GM21825 (cell line): ENCODE data around the gene COL4A2.
A peak's percentile ranks its signal among the peaks of the same experiment; 100 is the strongest.

Source experiments
- ATAC-seq: cut with Tn5 transposase; IDR thresholded peaks from one replicate; pipeline ENCODE4 v1.9.1; 2021; ENCODE audit warnings: mild to moderate bottlenecking, moderate library complexity; ENCODE audit not compliant: unreplicated experiment

COL4A2 gene

GRCh38 chr13:110503979-110504499 lies 197.0 kb downstream of the COL4A2 start:
- ATAC-seq = no peak

DNA sequence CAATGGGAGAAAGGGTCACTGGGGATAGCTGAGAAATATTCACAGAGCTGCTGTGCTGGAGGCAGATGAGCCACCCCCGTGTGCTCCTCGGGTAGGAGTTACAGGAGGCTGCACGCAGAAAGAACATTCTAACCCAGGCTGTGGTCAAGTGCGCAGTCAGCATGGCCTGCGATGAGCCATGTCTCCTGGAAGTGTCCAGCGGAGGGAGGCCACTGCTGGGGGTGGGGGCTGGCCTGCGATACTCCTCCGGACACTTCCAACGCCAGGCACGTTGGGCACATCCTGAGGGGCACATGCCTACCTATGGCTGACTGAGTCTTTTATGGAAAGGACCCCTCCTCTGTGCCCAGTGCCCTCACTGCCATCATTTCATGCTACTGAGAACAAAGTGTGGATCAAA lies 198.5 kb downstream of the COL4A2 start:
- no peak for ATAC-seq

- no peak for ATAC-seq
Observed at GRCh38 chr13:110506396-110506795, 199.3 kb downstream of the COL4A2 start.

GRCh38 chr13:110506859-110507566 lies 199.9 kb downstream of the COL4A2 start:
- no peak for ATAC-seq

- no peak for ATAC-seq
Observed at GRCh38 chr13:110507678-110508381, 200.7 kb downstream of the COL4A2 start.

- ATAC-seq = no peak
Observed at GRCh38 chr13:110509478-110509926, 202.4 kb downstream of the COL4A2 start.

GRCh38 chr13:110509971-110510786 lies 203.1 kb downstream of the COL4A2 start:
- ATAC-seq = peak; percentile 64

- ATAC-seq = no peak
Observed at GRCh38 chr13:110511509-110512181, 204.6 kb downstream of the COL4A2 start.

DNA sequence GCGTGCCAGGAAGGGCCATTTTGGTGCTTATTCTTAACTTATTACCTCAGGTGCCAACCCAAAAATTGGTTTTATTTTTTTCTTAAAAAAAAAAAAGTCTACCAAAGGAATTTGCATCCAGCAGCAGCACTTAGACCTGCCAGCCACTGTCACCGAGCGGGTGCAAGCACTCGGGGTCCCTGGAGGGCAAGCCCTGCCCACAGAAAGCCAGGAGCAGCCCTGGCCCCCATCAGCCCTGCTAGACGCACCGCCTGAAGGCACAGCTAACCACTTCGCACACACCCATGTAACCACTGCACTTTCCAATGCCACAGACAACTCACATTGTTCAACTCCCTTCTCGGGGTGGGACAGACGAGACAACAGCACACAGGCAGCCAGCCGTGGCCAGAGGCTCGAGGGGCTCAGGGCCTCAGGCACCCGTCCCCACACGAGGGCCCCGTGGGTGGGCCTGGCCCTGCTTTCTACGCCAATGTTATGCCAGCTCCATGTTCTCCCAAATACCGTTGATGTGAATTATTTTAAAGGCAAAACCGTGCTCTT lies 205.2 kb downstream of the COL4A2 start:
- ATAC-seq = no peak

DNA sequence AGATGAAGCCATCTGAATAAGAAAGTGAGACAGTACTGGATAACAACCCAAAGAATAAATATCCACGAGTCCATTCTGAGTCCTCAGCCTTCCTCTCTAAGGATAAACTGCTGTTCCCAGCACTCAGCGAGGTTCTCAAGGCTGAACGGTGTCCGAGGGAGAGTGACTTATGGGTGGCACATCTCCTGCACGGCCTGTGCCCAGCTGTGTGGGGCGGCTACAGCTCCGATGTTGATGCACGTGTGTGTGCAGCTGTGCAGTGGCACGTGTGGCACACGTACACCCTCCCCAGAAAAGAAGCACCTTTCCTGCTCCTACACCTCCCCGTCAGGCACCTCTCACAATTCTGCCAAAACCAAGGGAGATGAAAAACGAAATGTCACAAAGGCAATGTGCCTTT lies 209.4 kb downstream of the COL4A2 start:
- ATAC-seq = no peak

- no peak for ATAC-seq
Observed at GRCh38 chr13:110517505-110518225, 210.6 kb downstream of the COL4A2 start.

DNA sequence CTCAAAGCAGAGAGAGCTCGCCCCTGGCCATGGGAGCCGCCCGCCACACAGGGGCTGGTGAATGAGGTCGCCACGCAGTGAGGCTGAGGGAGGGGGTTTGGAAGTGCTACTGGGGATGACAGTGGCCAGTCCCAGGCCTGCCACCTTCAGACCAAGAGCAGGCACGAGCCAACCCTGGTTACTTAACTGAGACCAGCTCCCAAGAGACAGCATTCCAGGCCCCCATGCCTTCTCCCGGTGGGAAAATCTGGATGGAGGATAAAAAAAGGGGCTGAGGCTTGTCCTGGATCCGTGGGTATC lies 211.1 kb downstream of the COL4A2 start:
- no peak for ATAC-seq

GRCh38 chr13:110518571-110518970 lies 211.5 kb downstream of the COL4A2 start:
- no peak for ATAC-seq

- no peak for ATAC-seq
Observed at GRCh38 chr13:110519046-110519445, 212.0 kb downstream of the COL4A2 start.

GRCh38 chr13:110519506-110519905 lies 212.4 kb downstream of the COL4A2 start:
- ATAC-seq = no peak

DNA sequence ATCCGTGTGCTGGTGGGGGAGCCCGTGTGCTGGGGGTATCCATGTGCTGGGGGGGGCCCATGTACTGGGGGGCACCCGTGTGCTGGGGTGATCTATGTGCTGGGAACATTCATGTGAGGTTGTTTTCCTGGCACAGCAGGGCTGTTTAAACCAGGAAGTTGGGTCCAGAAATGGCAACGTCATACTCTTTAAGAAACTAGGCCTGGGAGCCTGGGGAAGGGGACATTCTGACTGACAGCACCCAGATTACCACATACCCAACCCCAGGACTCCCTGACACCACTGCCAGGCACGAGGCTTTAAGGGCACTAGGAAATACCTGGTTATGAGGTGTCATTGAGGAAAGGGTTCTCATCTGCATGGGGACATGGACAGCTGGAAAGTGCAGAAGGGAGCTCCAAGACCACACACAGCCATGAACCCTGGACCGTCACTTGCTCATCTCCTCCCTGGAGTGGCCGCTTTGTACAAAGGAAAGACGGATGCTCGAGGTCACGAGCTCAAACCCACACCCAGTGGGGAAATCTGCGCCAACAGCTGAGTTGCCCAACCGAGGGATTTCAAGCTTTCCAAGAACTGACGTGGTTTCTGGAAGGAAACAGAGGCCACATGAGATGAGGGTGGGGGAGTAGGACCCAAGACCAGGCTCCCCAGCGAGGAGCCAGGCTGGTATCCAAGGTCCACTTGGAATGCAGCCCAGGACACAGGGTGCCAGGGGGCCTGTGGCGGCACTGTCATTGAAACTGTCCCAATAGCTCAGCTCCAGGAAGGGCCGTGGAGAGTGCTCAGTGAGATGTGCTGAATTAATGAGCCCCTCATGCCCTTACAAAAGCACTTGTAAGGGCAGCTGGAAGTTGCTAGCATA lies 213.6 kb downstream of the COL4A2 start:
- no peak for ATAC-seq

DNA sequence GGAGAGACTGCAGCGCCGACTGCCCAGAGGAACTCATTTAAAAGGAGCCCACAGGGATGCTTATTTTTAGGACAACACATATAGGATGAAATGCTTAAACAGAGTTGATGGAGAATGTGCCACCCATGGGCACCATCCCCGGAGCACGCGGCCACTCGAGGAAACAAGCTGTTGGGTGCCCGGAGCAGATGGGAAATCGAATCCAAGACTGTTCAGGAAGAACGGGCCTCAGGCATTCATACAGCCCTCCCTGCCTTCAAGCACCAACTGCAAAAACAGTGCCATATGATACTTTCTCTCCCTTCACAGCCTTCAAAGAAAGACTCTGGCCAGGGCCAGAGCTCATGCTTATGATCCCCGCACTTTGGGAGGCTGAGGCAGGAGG lies 214.2 kb downstream of the COL4A2 start:
- ATAC-seq = no peak

- ATAC-seq = no peak
Observed at GRCh38 chr13:110521946-110522345, 214.9 kb downstream of the COL4A2 start.

- no peak for ATAC-seq
Observed at GRCh38 chr13:110522721-110523120, 215.6 kb downstream of the COL4A2 start.
